Suppressor macrophage treated with lipopolysaccharide for 1 hour (primary cell): ENCODE data around the gene FAM204A.

Source experiments
- DNase-seq, 3 donors: peaks; one replicate each; pipeline ENCODE4 v3.0.0-alpha.2; 2020 to 2022

The FAM204A gene

GRCh38 chr10:118341791-118342637 is at the start of gene FAM204A:
FAM204A (minus strand) TSS chr10:118342324; CDS start chr10:118336415, 5,909 bp downstream.
- peak; percentile 96 to 97 (median 96) for DNase-seq

- DNase-seq: peak in 2 of 3 donors; percentile 3
Measured at GRCh38 chr10:118383699-118384098, 41.6 kb upstream of the FAM204A start.

GRCh38 chr10:118383063-118383689 is 41.1 kb upstream of the FAM204A start:
- DNase-seq: no peak

GRCh38 chr10:118374404-118374803 is 32.3 kb upstream of the FAM204A start:
- no peak for DNase-seq

- no peak for DNase-seq
Measured at GRCh38 chr10:118373786-118374185, 31.7 kb upstream of the FAM204A start.

- no peak for DNase-seq
Measured at GRCh38 chr10:118370499-118370898, 28.4 kb upstream of the FAM204A start.

- no peak for DNase-seq
Measured at GRCh38 chr10:118369641-118370205, 27.6 kb upstream of the FAM204A start.

- no peak for DNase-seq
Measured at GRCh38 chr10:118365702-118366101, 23.6 kb upstream of the FAM204A start.

GRCh38 chr10:118362103-118362502 is 20.0 kb upstream of the FAM204A start:
- DNase-seq: no peak

GRCh38 chr10:118358327-118358726 is 16.2 kb upstream of the FAM204A start:
- DNase-seq: no peak

GRCh38 chr10:118357841-118358240 is 15.7 kb upstream of the FAM204A start:
- DNase-seq: no peak

GRCh38 chr10:118356628-118357027 is 14.5 kb upstream of the FAM204A start:
- DNase-seq: no peak

- DNase-seq: no peak
Measured at GRCh38 chr10:118355234-118355633, 13.1 kb upstream of the FAM204A start.

- DNase-seq: no peak
Measured at GRCh38 chr10:118349235-118349634, 7.1 kb upstream of the FAM204A start.

GRCh38 chr10:118343549-118343948 is 1.4 kb upstream of the FAM204A start:
- DNase-seq: no peak

- DNase-seq: peak; percentile 36 to 68 (median 53)
Measured at GRCh38 chr10:118343115-118343514, 991 bp upstream of the FAM204A start.

- DNase-seq: no peak
Measured at GRCh38 chr10:118342638-118343020, 505 bp upstream of the FAM204A start.

GRCh38 chr10:118340486-118340885 is 1.6 kb downstream of the FAM204A start:
- peak; percentile 16 to 44 (median 43) for DNase-seq

GRCh38 chr10:118339111-118339510 is 3.0 kb downstream of the FAM204A start:
- DNase-seq: no peak

- DNase-seq: no peak
Measured at GRCh38 chr10:118337356-118337755, 4.8 kb downstream of the FAM204A start.

- no peak for DNase-seq
Measured at GRCh38 chr10:118333871-118334270, 8.3 kb downstream of the FAM204A start.

- no peak for DNase-seq
Measured at GRCh38 chr10:118332948-118333710, 9.0 kb downstream of the FAM204A start.

- peak in 1 of 3 donors; percentile 21 for DNase-seq
Measured at GRCh38 chr10:118332236-118332635, 9.9 kb downstream of the FAM204A start.
